Progenitor cell of endocrine pancreas (in vitro differentiated cells): ENCODE measurements around the gene CEACAM21. TPM values are rescaled to one million over a fixed set of nuclear protein-coding genes. Genes with fewer than 3 reads are reported as not detected.

ENCODE experiments used
- DNase-seq: peaks from one replicate; pipeline ENCODE4 v3.0.0; 2021; ENCODE audit warnings: low spot score; ENCODE audit not compliant: unreplicated experiment
- H3K27ac Mint-ChIP-seq: 2 replicates; pipeline ENCODE4 v1.8.0; 2021; ENCODE audit warnings: mild to moderate bottlenecking, moderate library complexity, mixed read lengths
- H3K27me3 Mint-ChIP-seq: 2 replicates; pipeline ENCODE4 v1.8.0; 2021; ENCODE audit warnings: mixed read lengths
- H3K36me3 Mint-ChIP-seq: 2 replicates; pipeline ENCODE4 v1.8.0; 2022; ENCODE audit warnings: mixed read lengths; ENCODE audit not compliant: insufficient read depth
- H3K4me1 Mint-ChIP-seq: 2 replicates; pipeline ENCODE4 v1.8.0; 2021; ENCODE audit warnings: low read depth, mixed read lengths
- H3K4me3 Mint-ChIP-seq: 2 replicates; pipeline ENCODE4 v1.8.0; 2021; ENCODE audit warnings: low read depth, mild to moderate bottlenecking, moderate library complexity, mixed read lengths
- H3K9me3 Mint-ChIP-seq: 2 replicates; pipeline ENCODE4 v1.8.0; 2021; ENCODE audit warnings: low read depth, mixed read lengths
- CTCF ChIP-seq: fragments of 200-600 bp; sonication (generic); IDR thresholded peaks from one replicate; pipeline ENCODE4 v1.5.0; 2021; ENCODE audit warnings: antibody characterized with exemption, mild to moderate bottlenecking; ENCODE audit not compliant: unreplicated experiment
- total RNA-seq: library from RNA; stranded (reverse); gene quantifications from 2 replicates; pipeline ENCODE4 v1.2.1, GENCODE V29; 2021

Gene CEACAM21
- total RNA-seq, 1 donor from 2014 or later = not detected

GRCh38 chr19:41584931-41585330 lies 9.0 kb downstream of the CEACAM21 start:
- H3K27ac Mint-ChIP-seq = no peak overlapping the region
- no peak overlapping the region for H3K4me3 Mint-ChIP-seq
- no peaks in the 10 kb centered on the region for H3K27me3 Mint-ChIP-seq
- DNase-seq = no peak
- H3K36me3 Mint-ChIP-seq = peaks cover 3% of the 10 kb centered on the region
- peaks cover 56% of the 10 kb centered on the region for H3K9me3 Mint-ChIP-seq
- TF ChIP-seq CTCF = no peak
- no peaks in the 10 kb centered on the region for H3K4me1 Mint-ChIP-seq

- Mint-ChIP-seq H3K9me3 (peaks cover 53% of the 10 kb centered on the region), H3K36me3 (peaks cover 3% of the 10 kb centered on the region), H3K27ac (no peak overlapping the region), H3K4me1 (no peaks in the 10 kb centered on the region), H3K4me3 (no peak overlapping the region), H3K27me3 (no peaks in the 10 kb centered on the region)
- TF ChIP-seq CTCF = no peak
- DNase-seq = no peak
These were observed 10.1 kb downstream of the CEACAM21 start for GRCh38 chr19:41586064-41586463.

- Mint-ChIP-seq H3K4me1 (no peaks in the 10 kb centered on the region), H3K4me3 (no peak overlapping the region), H3K36me3 (peaks cover 4% of the 10 kb centered on the region), H3K9me3 (peaks cover 43% of the 10 kb centered on the region), H3K27ac (no peak overlapping the region), H3K27me3 (no peaks in the 10 kb centered on the region)
- no peak for TF ChIP-seq CTCF
- DNase-seq = no peak
These were observed 11.3 kb downstream of the CEACAM21 start for GRCh38 chr19:41587101-41587837.

GRCh38 chr19:41587838-41588210 lies 11.9 kb downstream of the CEACAM21 start:
- Mint-ChIP-seq H3K4me1 (no peaks in the 10 kb centered on the region), H3K36me3 (peaks cover 5% of the 10 kb centered on the region), H3K27me3 (no peaks in the 10 kb centered on the region), H3K9me3 (peaks cover 43% of the 10 kb centered on the region), H3K27ac (no peak overlapping the region), H3K4me3 (no peak overlapping the region)
- no peak for TF ChIP-seq CTCF
- no peak for DNase-seq

- no peak for TF ChIP-seq CTCF
- DNase-seq = no peak
- no peak overlapping the region for H3K27ac Mint-ChIP-seq
- H3K27me3 Mint-ChIP-seq = no peaks in the 10 kb centered on the region
- H3K4me3 Mint-ChIP-seq = no peak overlapping the region
- peaks cover 39% of the 10 kb centered on the region for H3K9me3 Mint-ChIP-seq
- H3K4me1 Mint-ChIP-seq = no peaks in the 10 kb centered on the region
- peaks cover 5% of the 10 kb centered on the region for H3K36me3 Mint-ChIP-seq
These were observed 12.7 kb downstream of the CEACAM21 start for GRCh38 chr19:41588497-41589209.
